Activated CD8-positive, alpha-beta memory T cell treated with anti-CD3 and anti-CD28 coated beads, Interleukin-2, amount 10 ng/mL, durations not matched to agents 7 days and 5 days (primary cell): ENCODE results near the gene GP2. TPM values are rescaled to one million over a fixed set of nuclear protein-coding genes. Genes with fewer than 3 reads are reported as not detected.

ENCODE experiments used
- ATAC-seq: fragments of 150-1000 bp; cut with Tn5 transposase; one replicate; pipeline ENCODE4 v1.10.0; 2021; ENCODE audit warnings: moderate library complexity
- CTCF ChIA-PET: fragments of 350-600 bp; sonication (Branson Sonifier 250); formaldehyde crosslinking; loops from one replicate; lab custom pipeline; 2021; ENCODE audit warnings: antibody characterized with exemption; lab: Charles Lee
- DNase-seq: peaks from one replicate; pipeline ENCODE4 v3.0.0-alpha.2; 2020
- H3K27ac Mint-ChIP-seq: one replicate; pipeline ENCODE4 v1.8.0; 2021; ENCODE audit warnings: mild to moderate bottlenecking, mixed read lengths
- H3K27me3 Mint-ChIP-seq: one replicate; pipeline ENCODE4 v1.8.0; 2021; ENCODE audit warnings: mixed read lengths
- H3K36me3 Mint-ChIP-seq: one replicate; pipeline ENCODE4 v1.8.0; 2021; ENCODE audit warnings: mild to moderate bottlenecking, mixed read lengths
- H3K4me1 Mint-ChIP-seq: one replicate; pipeline ENCODE4 v1.8.0; 2021; ENCODE audit warnings: mixed read lengths
- H3K4me3 Mint-ChIP-seq: one replicate; pipeline ENCODE4 v1.8.0; 2021; ENCODE audit warnings: mild to moderate bottlenecking, moderate library complexity, mixed read lengths
- H3K9me3 Mint-ChIP-seq: one replicate; pipeline ENCODE4 v1.8.0; 2022; ENCODE audit warnings: low read depth, mixed read lengths
- total RNA-seq, 2 experiments: library from RNA; stranded (reverse); gene quantifications; one replicate each; pipeline ENCODE4 v1.2.3, GENCODE V29; 2021

GP2 gene
- total RNA-seq, 2 experiments from 2014 or later: not detected

DNA sequence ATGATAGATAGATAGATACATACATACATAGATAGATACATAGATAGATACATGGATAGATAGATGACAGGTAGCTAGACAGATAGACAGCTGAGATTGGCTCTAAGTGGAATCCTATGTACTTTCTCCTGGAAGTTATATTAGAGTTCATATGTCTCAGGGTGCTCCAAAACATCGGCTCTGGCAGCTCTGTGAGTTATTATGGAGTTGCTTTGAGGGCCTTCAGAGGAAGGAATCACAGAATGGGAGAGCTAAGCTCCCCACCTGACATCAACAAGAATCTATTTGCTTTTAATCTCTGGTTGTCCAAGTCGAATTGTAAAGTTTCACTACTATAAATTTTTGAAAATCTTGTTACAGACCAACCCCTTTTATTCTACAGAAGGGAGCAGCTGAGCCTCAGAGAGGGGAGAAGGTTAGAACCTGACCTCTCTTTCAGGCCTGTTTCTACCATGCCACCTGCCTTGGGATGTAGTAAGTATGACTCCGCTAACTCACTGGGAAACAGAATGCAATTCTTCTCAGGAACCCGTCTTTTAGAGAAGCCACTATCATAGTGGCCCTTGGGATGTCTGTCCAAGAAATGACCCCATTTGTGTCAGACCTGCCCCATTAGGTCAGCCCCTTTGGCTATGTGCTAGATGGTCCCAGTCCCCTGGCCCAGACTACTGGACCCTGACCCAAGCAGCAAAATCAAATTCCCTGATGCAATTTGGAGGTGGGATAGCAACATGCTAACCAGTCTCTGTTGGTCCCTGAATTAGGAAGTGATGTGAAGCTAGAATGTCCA, 18.3 kb downstream of the GP2 start:
- no peaks in the 10 kb centered on the region for H3K4me1 Mint-ChIP-seq
- DNase-seq (no peak), ATAC-seq (no peak)
- no peak overlapping the region for H3K4me3 Mint-ChIP-seq
- no peak overlapping the region for H3K27ac Mint-ChIP-seq
- H3K27me3 Mint-ChIP-seq: no peaks in the 10 kb centered on the region
- H3K36me3 Mint-ChIP-seq: no peaks in the 10 kb centered on the region
- CTCF ChIA-PET: interaction anchor here (1.3 kb wide), 1 partner anchor 77 kb away, joined by 3 read pairs; no protein-coding TSS in a partner anchor
- no peaks in the 10 kb centered on the region for H3K9me3 Mint-ChIP-seq

DNA sequence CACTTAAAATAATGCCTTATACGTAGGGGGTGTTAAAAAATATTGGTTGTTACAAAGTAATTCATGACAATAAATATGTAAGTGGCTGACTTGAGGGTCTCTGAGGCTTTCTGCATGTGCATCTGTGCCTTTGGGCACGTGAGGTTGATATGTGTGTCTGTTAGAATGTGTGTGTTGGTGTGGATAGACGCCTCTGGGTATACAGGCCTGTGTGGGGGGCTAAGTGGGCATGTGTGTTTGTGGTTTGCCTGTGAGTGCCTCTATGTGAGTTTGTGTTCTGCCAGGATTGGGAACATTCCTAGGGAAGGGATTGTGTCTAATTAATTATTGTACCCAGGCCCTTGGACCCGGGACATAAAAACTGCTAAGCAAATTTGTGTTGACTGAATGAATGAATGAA, 19.0 kb downstream of the GP2 start:
- Mint-ChIP-seq H3K4me3 (no peak overlapping the region), H3K9me3 (no peaks in the 10 kb centered on the region), H3K27me3 (no peaks in the 10 kb centered on the region), H3K36me3 (no peaks in the 10 kb centered on the region), H3K27ac (no peak overlapping the region), H3K4me1 (no peaks in the 10 kb centered on the region)
- ATAC-seq: no peak
- DNase-seq: no peak
- CTCF ChIA-PET: interaction anchor here (1.3 kb wide), 1 partner anchor 77 kb away, joined by 3 read pairs; no protein-coding TSS in a partner anchor

DNA sequence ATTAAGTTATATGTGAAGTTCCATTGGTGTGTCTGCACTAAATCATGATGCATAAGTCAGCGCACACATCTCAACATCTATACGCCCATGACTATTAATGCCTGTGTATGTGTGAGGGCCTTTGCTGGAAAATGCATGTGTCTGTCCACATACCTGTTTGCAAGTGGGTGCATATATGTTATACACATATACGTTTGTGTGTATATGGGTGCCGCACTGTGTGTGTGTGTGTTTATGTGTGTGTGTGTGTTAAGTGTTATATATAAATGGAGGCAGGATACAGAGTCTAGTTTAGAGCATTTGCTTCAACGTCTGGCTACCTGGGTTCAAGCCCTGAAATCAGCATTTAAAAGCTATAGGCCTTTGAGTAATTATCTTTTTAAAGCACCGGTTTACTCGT, 19.5 kb downstream of the GP2 start:
- no peaks in the 10 kb centered on the region for H3K36me3 Mint-ChIP-seq
- H3K4me3 Mint-ChIP-seq: no peak overlapping the region
- H3K4me1 Mint-ChIP-seq: no peaks in the 10 kb centered on the region
- CTCF ChIA-PET: no interaction called here
- H3K9me3 Mint-ChIP-seq: no peaks in the 10 kb centered on the region
- no peak for ATAC-seq
- no peak for DNase-seq
- no peaks in the 10 kb centered on the region for H3K27me3 Mint-ChIP-seq
- H3K27ac Mint-ChIP-seq: no peak overlapping the region

DNA sequence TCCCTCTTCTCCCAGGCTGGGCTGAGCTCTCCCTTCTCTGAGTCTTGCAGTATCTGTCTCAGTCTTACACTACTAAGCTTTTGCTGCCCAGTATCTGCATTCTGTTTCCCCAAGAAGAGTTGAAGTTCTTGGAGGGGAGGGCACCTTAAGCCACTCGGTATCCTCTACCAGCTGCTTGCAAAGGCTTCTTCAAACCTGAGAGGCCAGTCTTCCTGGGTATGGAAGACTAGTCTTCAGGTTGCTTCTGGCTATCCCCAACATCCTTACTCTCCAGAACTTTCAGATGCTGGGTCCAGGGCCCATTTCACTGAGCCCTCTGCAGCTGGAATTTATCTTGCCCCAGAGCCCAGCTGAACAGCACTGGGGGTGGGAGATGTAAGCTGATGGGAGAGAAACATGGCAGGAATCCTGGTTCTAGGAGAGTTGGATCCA, 20.1 kb downstream of the GP2 start:
- Mint-ChIP-seq H3K4me3 (no peak overlapping the region), H3K4me1 (no peaks in the 10 kb centered on the region), H3K27me3 (no peaks in the 10 kb centered on the region), H3K27ac (no peak overlapping the region), H3K36me3 (no peaks in the 10 kb centered on the region), H3K9me3 (no peaks in the 10 kb centered on the region)
- ATAC-seq (no peak), DNase-seq (no peak)
- CTCF ChIA-PET: interaction anchor here (1.9 kb wide), 1 partner anchor 400 kb away, joined by 5 read pairs; no protein-coding TSS in a partner anchor

DNA sequence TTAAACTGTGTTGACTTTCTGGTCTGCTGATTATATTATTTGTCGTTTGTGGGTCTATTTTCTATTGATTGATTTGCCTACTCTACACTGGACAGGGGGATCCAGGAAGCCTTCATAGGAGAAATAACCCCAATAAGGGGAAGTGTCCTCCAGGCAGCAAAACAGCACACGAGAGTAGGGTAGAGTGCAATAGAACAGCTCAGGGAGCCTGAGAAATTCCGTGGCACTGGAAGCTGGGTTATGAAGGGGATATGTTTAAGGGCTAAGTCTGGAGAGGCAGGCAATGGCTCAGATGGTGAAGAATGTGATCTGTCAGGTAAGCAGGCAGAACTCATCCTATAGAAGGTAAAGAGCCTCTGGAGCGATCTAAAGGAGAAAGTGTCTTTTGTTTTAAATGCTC, 20.9 kb downstream of the GP2 start:
- no peaks in the 10 kb centered on the region for H3K27me3 Mint-ChIP-seq
- ATAC-seq (no peak), DNase-seq (no peak)
- no peaks in the 10 kb centered on the region for H3K9me3 Mint-ChIP-seq
- no peak overlapping the region for H3K27ac Mint-ChIP-seq
- H3K36me3 Mint-ChIP-seq: no peaks in the 10 kb centered on the region
- no peaks in the 10 kb centered on the region for H3K4me1 Mint-ChIP-seq
- H3K4me3 Mint-ChIP-seq: no peak overlapping the region
- CTCF ChIA-PET: interaction anchor here (1.9 kb wide), 1 partner anchor 399 kb away, joined by 5 read pairs; no protein-coding TSS in a partner anchor

DNA sequence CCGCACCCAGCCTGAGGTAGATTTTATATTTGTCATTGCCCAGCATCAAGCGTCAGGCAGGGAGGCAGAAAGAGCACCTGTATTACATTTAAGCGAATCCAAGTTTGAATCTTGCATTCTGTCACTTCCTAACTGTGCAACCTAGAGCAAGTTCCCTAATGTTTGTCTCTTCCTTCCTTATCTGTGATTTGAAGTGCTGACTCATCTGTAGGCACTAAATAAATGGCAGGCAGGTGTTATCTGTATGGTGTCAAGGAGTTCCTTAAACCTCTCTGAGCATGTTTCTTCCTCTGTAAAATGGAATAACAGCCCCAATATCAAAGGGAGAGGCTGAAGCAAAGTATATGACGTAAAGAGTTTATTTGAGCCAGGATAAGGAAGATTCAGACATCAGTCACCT, 24.3 kb downstream of the GP2 start:
- ATAC-seq (no peak), DNase-seq (no peak)
- Mint-ChIP-seq H3K4me1 (no peaks in the 10 kb centered on the region), H3K27ac (no peak overlapping the region), H3K9me3 (no peaks in the 10 kb centered on the region), H3K4me3 (no peak overlapping the region), H3K36me3 (no peaks in the 10 kb centered on the region), H3K27me3 (no peaks in the 10 kb centered on the region)
- CTCF ChIA-PET: interaction anchor here (6.4 kb wide), 1 partner anchor 395 kb away, joined by 65 read pairs; no protein-coding TSS in a partner anchor

DNA sequence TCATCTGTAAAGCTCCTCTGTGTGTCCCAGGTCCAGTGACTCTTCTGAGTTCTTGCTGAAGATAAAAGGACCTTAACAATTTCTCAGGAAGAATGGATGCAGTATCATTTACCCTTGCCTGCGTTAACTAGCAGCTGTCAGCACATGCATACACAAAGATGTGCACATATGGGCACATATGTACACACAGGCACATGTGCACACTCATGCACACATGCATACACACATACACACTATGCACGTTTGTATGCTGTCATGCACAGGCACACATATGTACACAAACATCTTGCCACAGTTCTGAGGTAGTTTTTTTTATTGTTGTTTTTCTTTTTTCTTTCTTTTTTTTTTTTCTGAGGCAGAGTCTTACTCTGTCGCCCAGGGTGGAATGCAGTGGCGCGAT, 24.9 kb downstream of the GP2 start:
- H3K4me3 Mint-ChIP-seq: no peak overlapping the region

DNA sequence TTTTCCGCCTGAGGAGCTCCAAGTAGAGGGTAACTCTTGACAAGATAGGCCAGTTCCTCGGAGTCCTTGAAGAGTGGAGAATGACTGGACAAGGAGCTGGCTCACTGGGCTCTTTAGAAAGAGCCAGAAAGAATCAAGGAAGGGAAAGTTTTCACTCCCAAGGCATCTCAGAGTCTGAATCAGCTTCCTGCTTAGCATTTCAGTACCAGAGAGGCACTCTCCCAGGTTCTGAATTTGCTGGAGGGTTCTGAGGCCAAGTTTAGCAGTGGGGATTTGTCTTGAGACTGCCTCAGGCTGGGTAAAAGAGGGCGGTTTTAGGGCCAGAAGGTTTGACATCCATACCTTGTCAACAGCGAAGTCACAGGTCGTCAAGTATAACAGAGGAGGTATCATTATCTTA, 25.5 kb downstream of the GP2 start:
- ATAC-seq (no peak), DNase-seq (no peak)
- H3K9me3 Mint-ChIP-seq: no peaks in the 10 kb centered on the region
- H3K4me1 Mint-ChIP-seq: no peaks in the 10 kb centered on the region
- H3K4me3 Mint-ChIP-seq: no peak overlapping the region
- no peaks in the 10 kb centered on the region for H3K27me3 Mint-ChIP-seq
- no peak overlapping the region for H3K27ac Mint-ChIP-seq
- CTCF ChIA-PET: interaction anchor here (0.9 to 6.4 kb wide), 5 partner anchors 9 to 402 kb away, joined by 3 to 65 read pairs (median 16); no protein-coding TSS in a partner anchor
- H3K36me3 Mint-ChIP-seq: no peaks in the 10 kb centered on the region

More for the DNA sequence above, 24.9 kb downstream of the GP2 start:
- H3K27me3 Mint-ChIP-seq: no peaks in the 10 kb centered on the region
- H3K36me3 Mint-ChIP-seq: no peaks in the 10 kb centered on the region
- DNase-seq: no peak
- no peaks in the 10 kb centered on the region for H3K4me1 Mint-ChIP-seq
- no peaks in the 10 kb centered on the region for H3K9me3 Mint-ChIP-seq
- no peak for ATAC-seq
- CTCF ChIA-PET: interaction anchor here (0.9 to 6.4 kb wide), 4 partner anchors 9 to 403 kb away, joined by 3 to 65 read pairs (median 18); no protein-coding TSS in a partner anchor
- no peak overlapping the region for H3K27ac Mint-ChIP-seq

DNA sequence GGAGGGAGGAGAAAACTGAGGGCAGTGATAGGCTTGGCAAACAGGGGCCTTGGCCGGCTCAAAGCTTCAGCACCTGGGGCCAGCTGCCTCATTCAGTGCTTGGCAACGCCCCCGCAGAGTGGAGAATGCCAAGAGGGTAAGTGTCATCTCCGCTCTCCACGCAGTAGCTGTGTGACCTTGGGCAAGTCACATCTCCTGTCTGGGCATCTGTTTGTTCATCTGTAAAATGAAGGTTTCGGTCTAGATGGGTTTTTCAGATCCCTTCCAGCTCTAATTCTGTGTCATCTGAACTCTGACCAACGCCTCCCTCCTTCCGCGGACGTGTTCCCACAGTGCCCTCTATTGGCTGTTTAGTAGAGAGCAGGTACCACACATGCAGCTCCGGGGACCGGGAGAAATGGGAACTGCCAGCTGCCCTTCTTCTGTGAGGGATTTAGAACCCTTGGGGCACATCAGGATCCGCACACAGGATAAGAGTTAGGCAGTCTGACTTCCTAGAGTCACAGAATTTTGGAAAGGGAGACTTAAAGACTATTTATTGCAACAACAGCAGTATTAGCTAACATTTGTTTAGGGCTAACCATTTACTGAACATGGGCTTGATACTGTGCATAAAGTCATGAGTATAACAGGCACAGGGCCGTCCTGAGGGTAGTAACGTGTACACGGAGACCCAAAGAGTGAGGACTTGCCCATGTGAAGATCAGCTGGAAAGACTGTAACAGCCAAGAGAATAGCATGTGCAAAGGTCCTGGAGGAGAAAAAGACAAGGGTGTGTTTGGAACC, 26.8 kb downstream of the GP2 start:
- ATAC-seq (peak; percentile 63), DNase-seq (peak; percentile 57)
- H3K27ac Mint-ChIP-seq: no peak overlapping the region
- H3K4me1 Mint-ChIP-seq: no peaks in the 10 kb centered on the region
- H3K4me3 Mint-ChIP-seq: no peak overlapping the region
- no peaks in the 10 kb centered on the region for H3K27me3 Mint-ChIP-seq
- CTCF ChIA-PET: interaction anchor here (0.5 to 6.4 kb wide), 22 partner anchors 10 to 404 kb away, joined by 3 to 65 read pairs (median 4); no protein-coding TSS in a partner anchor
- H3K36me3 Mint-ChIP-seq: no peaks in the 10 kb centered on the region
- H3K9me3 Mint-ChIP-seq: no peaks in the 10 kb centered on the region

DNA sequence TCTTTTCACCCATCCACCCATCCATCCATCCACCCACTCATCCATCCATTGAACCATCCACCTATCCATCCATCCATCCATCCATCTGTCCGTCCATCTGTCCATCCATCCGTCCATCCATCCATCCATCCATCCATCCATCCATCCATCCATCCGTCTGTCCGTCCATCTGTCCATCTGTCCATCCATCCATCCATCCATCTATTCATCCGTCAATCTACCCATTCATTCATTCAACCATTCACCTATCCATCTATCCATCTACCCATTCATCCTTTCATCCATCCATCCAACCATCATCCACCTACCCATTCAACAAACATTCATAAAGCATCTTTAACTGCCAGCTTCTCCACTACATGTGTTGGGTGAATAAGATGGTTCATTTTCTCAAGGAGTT, 28.9 kb downstream of the GP2 start:
- DNase-seq (no peak), ATAC-seq (no peak)
- CTCF ChIA-PET: interaction anchor here (3.8 to 6.4 kb wide), 2 partner anchors 86 to 390 kb away, joined by 19 to 65 read pairs; no protein-coding TSS in a partner anchor
- H3K36me3 Mint-ChIP-seq: no peaks in the 10 kb centered on the region
- H3K27ac Mint-ChIP-seq: no peak overlapping the region
- H3K27me3 Mint-ChIP-seq: no peaks in the 10 kb centered on the region
- H3K4me1 Mint-ChIP-seq: no peaks in the 10 kb centered on the region
- H3K9me3 Mint-ChIP-seq: no peaks in the 10 kb centered on the region
- no peak overlapping the region for H3K4me3 Mint-ChIP-seq

DNA sequence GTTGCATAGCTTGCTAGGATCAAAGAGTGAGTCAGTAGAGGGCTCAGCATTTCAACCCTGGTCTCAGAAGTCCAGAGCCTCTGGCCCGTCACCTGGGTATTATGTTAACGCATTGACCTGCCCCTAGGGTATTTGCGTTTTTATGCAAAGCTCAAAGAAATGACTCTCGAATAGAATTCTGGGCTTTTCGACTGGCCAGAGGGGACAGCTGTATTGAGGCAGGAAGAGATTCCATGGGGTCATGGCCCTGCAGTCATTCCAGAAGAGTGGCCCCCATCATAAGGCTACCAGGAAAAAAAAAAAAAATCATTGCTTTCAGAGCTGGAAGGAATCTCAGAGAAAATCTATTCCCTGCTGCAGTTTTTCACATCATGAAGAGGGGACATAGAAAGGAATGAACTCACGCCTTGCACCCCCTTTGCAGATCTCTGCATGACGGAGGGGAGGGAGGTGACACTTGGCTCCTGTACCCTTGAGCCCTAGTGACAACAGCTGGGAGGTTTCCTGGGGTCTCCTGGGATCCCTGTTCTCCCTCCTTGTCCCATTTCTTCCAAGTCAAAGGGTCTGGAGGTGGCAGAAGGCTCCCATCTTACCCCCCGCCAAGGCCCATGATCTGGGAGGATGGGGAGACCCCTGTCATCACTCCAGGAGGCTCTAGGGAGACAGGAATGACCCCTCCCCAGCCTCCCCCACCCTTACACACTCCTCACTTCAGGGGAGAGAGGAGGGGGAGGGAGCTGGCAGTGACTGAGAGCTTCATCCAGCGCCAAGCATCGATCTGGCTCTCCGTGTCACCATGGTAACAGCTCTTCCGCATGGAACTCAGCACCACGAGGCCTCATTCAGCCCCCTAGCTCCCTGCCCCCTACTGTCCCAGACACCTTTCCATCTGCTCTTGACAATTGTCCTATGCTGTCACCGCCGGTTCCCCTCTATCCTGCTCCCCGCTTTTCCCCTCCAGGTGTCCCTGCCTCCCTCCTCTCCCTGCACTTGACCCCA, 35.8 kb downstream of the GP2 start:
- DNase-seq (no peak), ATAC-seq (no peak)
- CTCF ChIA-PET: interaction anchor here (1.1 to 1.5 kb wide), 2 partner anchors 9 to 93 kb away, joined by 4 to 6 read pairs; no protein-coding TSS in a partner anchor
- Mint-ChIP-seq H3K27me3 (no peaks in the 10 kb centered on the region), H3K4me1 (no peaks in the 10 kb centered on the region), H3K27ac (no peak overlapping the region), H3K4me3 (no peak overlapping the region), H3K36me3 (no peaks in the 10 kb centered on the region), H3K9me3 (no peaks in the 10 kb centered on the region)

DNA sequence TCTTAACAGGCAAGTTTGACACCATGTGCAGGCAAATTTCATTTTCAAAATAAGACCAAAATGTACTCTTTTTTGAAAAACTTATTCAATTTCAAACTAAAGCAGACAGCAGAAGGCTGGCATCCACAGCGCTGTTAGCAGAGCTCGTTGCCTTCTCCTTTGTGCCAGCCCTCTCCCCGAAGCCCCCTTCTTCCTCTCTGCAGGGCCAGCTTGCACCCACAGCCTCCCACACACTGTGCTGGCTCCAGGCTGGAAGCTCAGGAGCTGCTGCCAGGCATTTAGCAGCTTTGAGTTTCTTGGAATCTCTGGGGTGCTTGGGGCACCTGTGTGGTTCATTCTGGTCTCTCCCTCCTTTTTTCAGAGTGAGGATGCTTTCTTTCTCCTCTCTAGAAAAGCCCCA, 37.7 kb downstream of the GP2 start:
- H3K36me3 Mint-ChIP-seq: no peaks in the 10 kb centered on the region

More for the DNA sequence above, 37.7 kb downstream of the GP2 start:
- Mint-ChIP-seq H3K4me1 (no peaks in the 10 kb centered on the region), H3K9me3 (no peaks in the 10 kb centered on the region), H3K27ac (no peak overlapping the region), H3K27me3 (no peaks in the 10 kb centered on the region), H3K4me3 (no peak overlapping the region)
- CTCF ChIA-PET: interaction anchor here (0.8 kb wide), 1 partner anchor 11 kb away, joined by 3 read pairs; no protein-coding TSS in a partner anchor
- DNase-seq (no peak), ATAC-seq (no peak)
